Mammary epithelial cell (primary cell): ENCODE data around the gene HSPBAP1.
"Not testable (repeated sequence)": the region's sequence is repeated elsewhere in the genome, so short reads cannot be mapped to it uniquely, and the experiment has no call there.

ENCODE experiments used
- CTCF ChIP-seq, 2 donors: IDR thresholded peaks in 1 of 2; conservative IDR thresholded peaks in 1 of 2; 2 replicates each; pipeline ENCODE4 v1.5.1; 2011 to 2012; ENCODE audit warnings: inconsistent platforms in 2 of 2, low read length in 2 of 2, mild to moderate bottlenecking in 2 of 2, control low read depth in 1 of 2, low read depth in 1 of 2; ENCODE audit not compliant: insufficient read depth in 1 of 2; ENCODE audit errors: extremely low read depth in 1 of 2
- EZH2 ChIP-seq: IDR thresholded peaks from 2 replicates; pipeline ENCODE4 v1.6.1; 2012; ENCODE audit warnings: low read length, inconsistent platforms, borderline replicate concordance

GRCh38 chr3:122710616-122711251 is 82.9 kb downstream of the HSPBAP1 start:
- not testable (repeated sequence) for TF ChIP-seq CTCF (conservative IDR thresholded peaks at IDR 0.05 in 1 of 2, IDR thresholded peaks at IDR 0.05 in 1 of 2; ENCODE audit: extremely low read depth in 1 of 2, insufficient read depth in 1 of 2, low read depth in 1 of 2, low read length in 2 of 2); EZH2
